ENCODE measurements around the gene ARHGAP26. TPM values are rescaled to one million over a fixed set of nuclear protein-coding genes. Genes with fewer than 3 reads are reported as not detected.

The ARHGAP26 gene
- polyA plus RNA-seq, 4 donors, result 7.6 to 31.7 (median 11.5) TPM

GRCh38 chr5:143207058-143207457 is 436.9 kb downstream of the ARHGAP26 start:
- no peak for FAIRE-seq
- WGBS, 3 donors, result 95% methylated on average over 13 of the region's 13 CpGs
- H3K4me3 ChIP-seq (ENCODE audit: low read depth in 1 of 3, low read length in 3 of 3), result no peak overlapping the region
- H3K27me3 ChIP-seq (ENCODE audit: control insufficient read depth in 3 of 3, insufficient read depth in 3 of 3, low read length in 3 of 3), result no peaks in the 10 kb centered on the region
- no peak for DNase-seq
- peaks cover 0 to 4% (median 4%) of the 10 kb centered on the region in 3 donors for H3K4me1 ChIP-seq (ENCODE audit: control insufficient read depth in 3 of 3, insufficient read depth in 2 of 3, low read depth in 1 of 3, low read length in 2 of 3)
- no peak overlapping the region for H3K27ac ChIP-seq (ENCODE audit: low read depth in 1 of 3, low read length in 2 of 3)
- H3K9me3 ChIP-seq (ENCODE audit: control insufficient read depth in 2 of 2, insufficient read depth in 1 of 2, low read depth in 1 of 2, low read length in 1 of 2), result no peaks in the 10 kb centered on the region
- peaks cover 0 to 7% (median 0%) of the 10 kb centered on the region in 3 donors for H3K36me3 ChIP-seq (ENCODE audit: control insufficient read depth in 3 of 3, insufficient read depth in 2 of 3, low read depth in 1 of 3, low read length in 3 of 3)

- 57 to 70% (median 57%) methylated on average over 13 of the region's 13 CpGs for WGBS, 3 donors
- Histone ChIP-seq H3K4me1 (ENCODE audit: control insufficient read depth in 3 of 3, insufficient read depth in 2 of 3, low read depth in 1 of 3, low read length in 2 of 3) (peaks cover 0 to 4% (median 4%) of the 10 kb centered on the region in 3 donors), H3K27ac (ENCODE audit: low read depth in 1 of 3, low read length in 2 of 3) (peak overlapping the region in 2 of 3 donors; percentile 1 to 52), H3K27me3 (ENCODE audit: control insufficient read depth in 3 of 3, insufficient read depth in 3 of 3, low read length in 3 of 3) (no peaks in the 10 kb centered on the region), H3K4me3 (ENCODE audit: low read depth in 1 of 3, low read length in 3 of 3) (no peak overlapping the region), H3K36me3 (ENCODE audit: control insufficient read depth in 3 of 3, insufficient read depth in 2 of 3, low read depth in 1 of 3, low read length in 3 of 3) (peaks cover 0 to 7% (median 0%) of the 10 kb centered on the region in 3 donors), H3K9me3 (ENCODE audit: control insufficient read depth in 2 of 2, insufficient read depth in 1 of 2, low read depth in 1 of 2, low read length in 1 of 2) (no peaks in the 10 kb centered on the region)
- DNase-seq, result peak; percentile 35 to 67
- FAIRE-seq, result no peak
Measured at GRCh38 chr5:143207563-143208364, 437.6 kb downstream of the ARHGAP26 start.

GRCh38 chr5:143208365-143208641 is 438.1 kb downstream of the ARHGAP26 start:
- 55 to 86% (median 84%) methylated on average over 2 of the region's 2 CpGs for WGBS, 3 donors
- peak overlapping the region in 1 of 3 donors; percentile 8 for H3K27ac ChIP-seq (ENCODE audit: low read depth in 1 of 3, low read length in 2 of 3)
- H3K36me3 ChIP-seq (ENCODE audit: control insufficient read depth in 3 of 3, insufficient read depth in 2 of 3, low read depth in 1 of 3, low read length in 3 of 3), result peaks cover 0 to 8% (median 0%) of the 10 kb centered on the region in 3 donors
- H3K27me3 ChIP-seq (ENCODE audit: control insufficient read depth in 3 of 3, insufficient read depth in 3 of 3, low read length in 3 of 3), result no peaks in the 10 kb centered on the region
- no peak overlapping the region for H3K4me3 ChIP-seq (ENCODE audit: low read depth in 1 of 3, low read length in 3 of 3)
- no peak for FAIRE-seq
- H3K4me1 ChIP-seq (ENCODE audit: control insufficient read depth in 3 of 3, insufficient read depth in 2 of 3, low read depth in 1 of 3, low read length in 2 of 3), result peaks cover 0 to 4% (median 4%) of the 10 kb centered on the region in 3 donors
- H3K9me3 ChIP-seq (ENCODE audit: control insufficient read depth in 2 of 2, insufficient read depth in 1 of 2, low read depth in 1 of 2, low read length in 1 of 2), result no peaks in the 10 kb centered on the region
- DNase-seq, result no peak

- FAIRE-seq (no peak), DNase-seq (no peak)
- WGBS, 3 donors, result 87 to 97% (median 95%) methylated on average over 2 of the region's 2 CpGs
- Histone ChIP-seq H3K9me3 (ENCODE audit: control insufficient read depth in 2 of 2, insufficient read depth in 1 of 2, low read depth in 1 of 2, low read length in 1 of 2) (no peaks in the 10 kb centered on the region), H3K27ac (ENCODE audit: low read depth in 1 of 3, low read length in 2 of 3) (peak overlapping the region in 1 of 3 donors; percentile 8), H3K4me1 (ENCODE audit: control insufficient read depth in 3 of 3, insufficient read depth in 2 of 3, low read depth in 1 of 3, low read length in 2 of 3) (peaks cover 0 to 4% (median 4%) of the 10 kb centered on the region in 3 donors), H3K4me3 (ENCODE audit: low read depth in 1 of 3, low read length in 3 of 3) (no peak overlapping the region), H3K36me3 (ENCODE audit: control insufficient read depth in 3 of 3, insufficient read depth in 2 of 3, low read depth in 1 of 3, low read length in 3 of 3) (peaks cover 0 to 13% (median 0%) of the 10 kb centered on the region in 3 donors), H3K27me3 (ENCODE audit: control insufficient read depth in 3 of 3, insufficient read depth in 3 of 3, low read length in 3 of 3) (no peaks in the 10 kb centered on the region)
Measured at GRCh38 chr5:143208781-143209510, 438.8 kb downstream of the ARHGAP26 start.

GRCh38 chr5:143209881-143210395 is 439.8 kb downstream of the ARHGAP26 start:
- H3K27ac ChIP-seq (ENCODE audit: low read depth in 1 of 3, low read length in 2 of 3), result no peak overlapping the region
- DNase-seq, result no peak
- WGBS, 3 donors, result 96 to 97% (median 96%) methylated on average over 11 of the region's 11 CpGs
- H3K4me3 ChIP-seq (ENCODE audit: low read depth in 1 of 3, low read length in 3 of 3), result no peak overlapping the region
- peaks cover 0 to 21% (median 0%) of the 10 kb centered on the region in 3 donors for H3K36me3 ChIP-seq (ENCODE audit: control insufficient read depth in 3 of 3, insufficient read depth in 2 of 3, low read depth in 1 of 3, low read length in 3 of 3)
- H3K27me3 ChIP-seq (ENCODE audit: control insufficient read depth in 3 of 3, insufficient read depth in 3 of 3, low read length in 3 of 3), result no peaks in the 10 kb centered on the region
- no peaks in the 10 kb centered on the region for H3K9me3 ChIP-seq (ENCODE audit: control insufficient read depth in 2 of 2, insufficient read depth in 1 of 2, low read depth in 1 of 2, low read length in 1 of 2)
- peaks cover 0 to 4% (median 4%) of the 10 kb centered on the region in 3 donors for H3K4me1 ChIP-seq (ENCODE audit: control insufficient read depth in 3 of 3, insufficient read depth in 2 of 3, low read depth in 1 of 3, low read length in 2 of 3)
- FAIRE-seq, result no peak

- DNase-seq (no peak), FAIRE-seq (no peak)
- 95 to 100% (median 99%) methylated on average over 4 of the region's 4 CpGs for WGBS, 3 donors
- Histone ChIP-seq H3K27ac (ENCODE audit: low read depth in 1 of 3, low read length in 2 of 3) (no peak overlapping the region), H3K4me1 (ENCODE audit: control insufficient read depth in 3 of 3, insufficient read depth in 2 of 3, low read depth in 1 of 3, low read length in 2 of 3) (peaks cover 0 to 4% (median 4%) of the 10 kb centered on the region in 3 donors), H3K27me3 (ENCODE audit: control insufficient read depth in 3 of 3, insufficient read depth in 3 of 3, low read length in 3 of 3) (no peaks in the 10 kb centered on the region), H3K36me3 (ENCODE audit: control insufficient read depth in 3 of 3, insufficient read depth in 2 of 3, low read depth in 1 of 3, low read length in 3 of 3) (peaks cover 0 to 22% (median 0%) of the 10 kb centered on the region in 3 donors), H3K4me3 (ENCODE audit: low read depth in 1 of 3, low read length in 3 of 3) (no peak overlapping the region), H3K9me3 (ENCODE audit: control insufficient read depth in 2 of 2, insufficient read depth in 1 of 2, low read depth in 1 of 2, low read length in 1 of 2) (no peaks in the 10 kb centered on the region)
Measured at GRCh38 chr5:143210576-143210975, 440.4 kb downstream of the ARHGAP26 start.

- DNase-seq (no peak), FAIRE-seq (no peak)
- H3K9me3 ChIP-seq (ENCODE audit: control insufficient read depth in 2 of 2, insufficient read depth in 1 of 2, low read depth in 1 of 2, low read length in 1 of 2), result no peaks in the 10 kb centered on the region
- H3K27me3 ChIP-seq (ENCODE audit: control insufficient read depth in 3 of 3, insufficient read depth in 3 of 3, low read length in 3 of 3), result no peaks in the 10 kb centered on the region
- H3K4me1 ChIP-seq (ENCODE audit: control insufficient read depth in 3 of 3, insufficient read depth in 2 of 3, low read depth in 1 of 3, low read length in 2 of 3), result peaks cover 3 to 17% (median 9%) of the 10 kb centered on the region in 3 donors
- H3K36me3 ChIP-seq (ENCODE audit: control insufficient read depth in 3 of 3, insufficient read depth in 2 of 3, low read depth in 1 of 3, low read length in 3 of 3), result peaks cover 0 to 23% (median 0%) of the 10 kb centered on the region in 3 donors
- no peak overlapping the region for H3K27ac ChIP-seq (ENCODE audit: low read depth in 1 of 3, low read length in 2 of 3)
- WGBS, 3 donors, result 66 to 85% (median 74%) methylated on average over 1 of the region's 1 CpG
- H3K4me3 ChIP-seq (ENCODE audit: low read depth in 1 of 3, low read length in 3 of 3), result no peak overlapping the region
Measured at GRCh38 chr5:143212261-143212660, 442.1 kb downstream of the ARHGAP26 start.

GRCh38 chr5:143213231-143213850 is 443.2 kb downstream of the ARHGAP26 start:
- Histone ChIP-seq H3K9me3 (ENCODE audit: control insufficient read depth in 2 of 2, insufficient read depth in 1 of 2, low read depth in 1 of 2, low read length in 1 of 2) (no peaks in the 10 kb centered on the region), H3K4me1 (ENCODE audit: control insufficient read depth in 3 of 3, insufficient read depth in 2 of 3, low read depth in 1 of 3, low read length in 2 of 3) (peaks cover 3 to 24% (median 6%) of the 10 kb centered on the region in 3 donors), H3K27ac (ENCODE audit: low read depth in 1 of 3, low read length in 2 of 3) (no peak overlapping the region), H3K4me3 (ENCODE audit: low read depth in 1 of 3, low read length in 3 of 3) (no peak overlapping the region), H3K27me3 (ENCODE audit: control insufficient read depth in 3 of 3, insufficient read depth in 3 of 3, low read length in 3 of 3) (no peaks in the 10 kb centered on the region), H3K36me3 (ENCODE audit: control insufficient read depth in 3 of 3, insufficient read depth in 2 of 3, low read depth in 1 of 3, low read length in 3 of 3) (peaks cover 0 to 26% (median 0%) of the 10 kb centered on the region in 3 donors)
- DNase-seq, result no peak
- 63 to 85% (median 80%) methylated on average over 6 of the region's 6 CpGs for WGBS, 3 donors
- no peak for FAIRE-seq
